Myocyte (in vitro differentiated cells): ENCODE results near the gene MGAT3. TPM values are rescaled to one million over a fixed set of nuclear protein-coding genes. Genes with fewer than 3 reads are reported as not detected.
"Not testable (repeated sequence)": the region's sequence is repeated elsewhere in the genome, so short reads cannot be mapped to it uniquely, and the experiment has no call there.

Experiments
- DNase-seq: peaks from one replicate; pipeline ENCODE4 v3.0.0-alpha.2; 2012; ENCODE audit warnings: low read depth
- polyA plus RNA-seq: library from polyadenylated mRNA; unstranded; fragments of >200 nt; gene quantifications from one replicate; pipeline ENCODE4 v1.2.1, GENCODE V29; 2012; ENCODE audit warnings: missing spikeins
- total RNA-seq: library from RNA; depleted of rRNA; stranded (reverse); fragments of >200 nt; gene quantifications from 2 replicates; pipeline ENCODE4 v1.2.3, GENCODE V29; 2014

The MGAT3 gene, protein sequence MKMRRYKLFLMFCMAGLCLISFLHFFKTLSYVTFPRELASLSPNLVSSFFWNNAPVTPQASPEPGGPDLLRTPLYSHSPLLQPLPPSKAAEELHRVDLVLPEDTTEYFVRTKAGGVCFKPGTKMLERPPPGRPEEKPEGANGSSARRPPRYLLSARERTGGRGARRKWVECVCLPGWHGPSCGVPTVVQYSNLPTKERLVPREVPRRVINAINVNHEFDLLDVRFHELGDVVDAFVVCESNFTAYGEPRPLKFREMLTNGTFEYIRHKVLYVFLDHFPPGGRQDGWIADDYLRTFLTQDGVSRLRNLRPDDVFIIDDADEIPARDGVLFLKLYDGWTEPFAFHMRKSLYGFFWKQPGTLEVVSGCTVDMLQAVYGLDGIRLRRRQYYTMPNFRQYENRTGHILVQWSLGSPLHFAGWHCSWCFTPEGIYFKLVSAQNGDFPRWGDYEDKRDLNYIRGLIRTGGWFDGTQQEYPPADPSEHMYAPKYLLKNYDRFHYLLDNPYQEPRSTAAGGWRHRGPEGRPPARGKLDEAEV
- not detected in 2 replicates for total RNA-seq
- polyA plus RNA-seq: 0.10 TPM

DNA sequence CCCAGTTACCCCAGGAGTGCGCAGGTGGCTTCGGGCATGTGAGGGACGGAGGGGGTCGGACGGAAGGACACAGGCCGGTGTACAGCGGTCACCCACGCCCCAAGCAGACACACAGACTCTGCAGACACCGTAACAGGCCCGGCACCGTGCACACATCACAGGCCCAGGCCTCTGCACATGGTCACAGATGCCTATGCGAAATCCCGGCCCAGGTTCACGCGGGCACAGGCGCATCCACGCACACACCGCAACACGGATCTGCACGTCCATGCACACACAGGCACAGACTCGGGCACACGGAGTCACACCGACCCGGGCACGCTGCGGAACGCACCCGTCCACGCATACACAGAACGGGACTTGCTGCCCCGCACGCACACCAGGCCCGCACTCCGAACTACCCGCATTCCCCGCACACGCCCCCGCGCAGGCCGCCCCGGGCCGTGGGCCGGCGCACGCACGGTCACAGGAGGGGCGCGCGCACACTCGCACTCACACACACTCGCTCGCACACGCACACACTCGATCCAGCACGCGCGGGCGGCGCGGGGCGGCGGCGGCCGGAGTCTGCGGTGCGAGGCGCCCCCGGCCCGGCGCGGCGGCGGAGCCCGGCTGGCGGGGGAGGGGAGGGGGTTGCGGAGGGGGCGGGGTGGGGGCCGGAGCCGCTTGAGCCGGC, at the start of gene MGAT3:
Gene MGAT3 (plus strand): TSS at position 491 of the 676 bp plus-strand sequence. CDS start 30,336 bp downstream, outside the sequence.
- no peak for DNase-seq

DNA sequence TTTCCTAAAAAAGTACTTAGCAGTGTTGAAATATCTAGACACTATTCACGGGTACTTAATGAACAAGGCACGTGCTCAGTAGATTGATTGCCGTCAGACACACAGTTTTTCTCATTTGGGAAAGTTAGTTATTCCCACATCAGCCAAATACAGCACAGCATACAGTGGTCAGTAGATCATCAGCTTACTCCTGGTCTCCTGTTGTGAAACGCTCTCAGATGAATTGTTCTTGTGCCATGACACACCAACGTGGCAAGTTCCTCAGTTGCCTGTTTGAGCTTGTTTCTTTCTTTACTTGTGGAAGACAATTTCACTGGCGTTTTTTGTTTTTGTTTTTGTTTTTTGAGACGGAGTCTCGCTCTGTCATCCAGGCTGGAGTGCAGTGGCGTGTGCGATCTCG, 48.6 kb upstream of the MGAT3 start:
- no peak for DNase-seq

DNA sequence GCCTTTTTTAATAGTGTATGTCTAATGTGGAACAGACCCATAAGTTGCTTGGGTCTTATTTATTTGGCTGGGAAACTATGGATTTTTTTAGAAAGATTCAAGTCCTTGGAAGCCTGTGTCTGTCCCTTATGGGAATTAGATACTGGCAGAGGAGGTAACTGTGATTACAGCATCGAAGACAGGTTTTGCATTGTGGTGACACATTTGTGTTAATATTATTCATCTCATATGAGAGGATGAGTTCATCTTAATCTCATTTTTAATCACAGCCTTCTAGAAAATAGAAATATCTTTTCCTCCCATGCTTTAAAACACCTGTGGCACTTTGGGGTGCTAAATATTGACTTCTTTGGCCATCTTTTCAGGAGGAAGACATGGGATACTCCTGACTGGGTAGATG, 48.0 kb upstream of the MGAT3 start:
- no peak for DNase-seq

DNA sequence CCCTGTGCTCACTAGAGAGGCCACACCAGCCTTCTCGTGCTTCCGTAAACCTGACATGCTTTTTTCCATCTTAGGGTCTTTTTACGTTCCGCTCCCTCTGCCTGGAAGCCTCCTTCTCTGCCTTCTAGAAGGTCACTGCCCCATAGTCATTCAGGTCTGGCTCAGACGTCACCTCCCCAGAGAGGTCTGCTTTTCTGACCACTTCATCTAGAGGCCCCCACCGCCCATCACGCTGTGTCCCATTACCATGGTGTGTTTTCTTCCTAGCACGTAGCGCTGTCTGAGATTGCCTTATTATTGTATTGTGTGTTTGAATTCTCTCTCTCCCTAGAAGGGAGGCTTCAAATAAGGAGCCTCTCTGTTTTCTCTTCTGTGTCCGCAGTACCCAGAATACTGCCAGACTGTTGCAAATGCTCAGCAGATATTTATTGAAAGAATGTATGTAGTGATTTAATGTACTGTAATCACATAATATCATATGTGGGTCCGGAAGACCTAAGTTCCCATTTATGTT, 47.2 kb upstream of the MGAT3 start:
- DNase-seq: no peak

DNA sequence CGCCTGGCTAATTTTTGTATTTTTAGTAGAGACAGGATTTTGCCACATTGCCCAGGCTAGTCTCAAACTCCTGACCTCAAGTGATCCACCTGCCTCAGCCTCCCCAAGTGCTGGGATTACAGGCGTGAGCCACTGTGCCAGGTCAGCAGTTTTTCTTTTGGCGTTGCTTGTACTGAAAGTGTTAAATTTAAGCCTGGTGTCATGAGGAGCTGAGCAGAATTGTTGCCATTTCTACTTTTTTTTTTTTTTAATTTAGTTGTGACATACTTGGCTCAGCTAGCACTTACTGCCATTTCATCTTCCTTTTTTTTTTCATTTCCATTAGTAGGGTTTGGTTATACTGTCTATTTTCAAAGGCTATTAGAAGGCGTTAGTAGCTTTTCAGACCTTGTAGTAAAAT, 46.5 kb upstream of the MGAT3 start:
- DNase-seq: no peak

DNA sequence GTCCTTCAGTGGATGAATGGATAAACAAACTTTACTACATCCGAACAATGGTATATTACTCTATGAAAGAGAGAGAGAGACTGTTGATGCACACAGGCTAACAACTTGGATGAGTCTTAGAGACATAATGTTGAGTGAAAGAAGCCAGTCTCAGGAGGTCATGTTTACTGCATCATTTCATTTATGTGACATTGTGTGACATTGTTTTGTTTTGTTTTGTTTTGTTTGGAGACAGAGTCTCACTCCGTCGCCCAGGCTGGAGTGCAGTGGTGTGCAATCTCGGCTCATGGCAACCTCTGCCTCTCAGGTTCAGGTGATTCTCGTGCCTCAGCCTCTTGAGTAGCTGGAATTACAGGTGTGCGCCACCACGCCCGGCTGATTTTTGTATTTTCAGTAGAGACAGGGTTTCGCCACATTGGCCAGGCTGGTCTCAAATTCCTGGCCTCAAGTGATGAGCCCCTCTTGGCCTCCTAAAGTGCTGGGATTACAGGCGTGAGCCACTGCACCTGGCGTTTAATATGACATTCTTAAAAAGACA, 44.9 kb upstream of the MGAT3 start:
- not testable (repeated sequence) for DNase-seq

DNA sequence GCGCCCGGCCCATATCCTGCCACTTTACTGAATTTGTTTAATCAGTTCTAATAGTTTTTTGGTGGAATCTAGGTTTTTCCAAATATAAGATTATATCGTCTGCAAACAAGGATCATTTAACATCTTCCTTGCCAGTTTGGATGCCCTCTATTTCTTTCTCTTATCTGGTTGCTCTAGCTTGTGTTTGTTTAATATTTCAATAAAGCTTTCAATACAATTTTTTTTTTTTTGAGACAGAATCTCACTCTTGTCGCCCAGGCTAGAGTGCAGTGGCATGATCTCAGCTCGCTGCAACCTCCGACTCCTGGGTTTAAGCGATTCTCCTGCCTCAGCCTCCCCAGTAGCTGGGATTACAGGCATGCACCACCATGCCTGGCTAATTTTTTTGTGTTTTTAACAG, 43.6 kb upstream of the MGAT3 start:
- DNase-seq: not testable (repeated sequence)

DNA sequence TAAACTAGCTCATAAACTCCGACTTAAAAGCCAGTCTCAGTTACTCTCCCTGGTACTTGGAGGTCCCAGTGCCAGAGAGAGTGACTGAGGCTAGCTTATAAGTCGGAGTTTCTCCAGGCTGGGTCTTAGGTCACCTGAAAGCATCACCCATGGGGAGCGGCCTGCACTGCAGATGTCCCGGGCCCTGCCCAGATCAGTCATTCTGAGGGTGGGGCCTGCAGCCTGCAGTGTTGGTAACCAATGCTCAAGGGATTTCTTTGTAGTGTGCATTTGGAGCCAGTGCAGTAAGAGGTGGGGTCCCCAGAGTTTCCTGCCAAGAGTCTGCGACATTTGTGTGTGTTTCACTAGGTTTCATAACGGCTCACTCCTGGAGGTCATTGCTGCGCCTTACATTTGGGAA, 42.4 kb upstream of the MGAT3 start:
- DNase-seq: no peak

DNA sequence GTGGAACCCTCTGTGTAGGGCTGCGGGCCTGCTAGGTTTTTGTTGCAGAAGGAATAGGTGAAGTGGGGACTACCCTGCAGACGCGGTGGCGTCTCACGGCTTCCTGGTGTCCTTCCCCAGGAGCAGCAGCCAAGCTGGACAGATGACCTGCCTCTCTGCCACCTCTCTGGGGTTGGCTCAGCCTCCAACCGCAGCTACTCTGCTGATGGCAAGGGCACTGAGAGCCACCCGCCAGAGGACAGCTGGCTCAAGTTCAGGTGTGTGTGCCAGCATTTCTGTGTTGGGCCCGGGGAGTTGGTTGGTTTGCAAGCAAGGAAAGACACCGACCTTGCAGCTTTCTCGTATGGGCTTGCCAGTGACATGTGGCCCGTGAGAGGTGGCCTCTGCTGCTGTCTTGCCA, 41.9 kb upstream of the MGAT3 start:
- DNase-seq: no peak

DNA sequence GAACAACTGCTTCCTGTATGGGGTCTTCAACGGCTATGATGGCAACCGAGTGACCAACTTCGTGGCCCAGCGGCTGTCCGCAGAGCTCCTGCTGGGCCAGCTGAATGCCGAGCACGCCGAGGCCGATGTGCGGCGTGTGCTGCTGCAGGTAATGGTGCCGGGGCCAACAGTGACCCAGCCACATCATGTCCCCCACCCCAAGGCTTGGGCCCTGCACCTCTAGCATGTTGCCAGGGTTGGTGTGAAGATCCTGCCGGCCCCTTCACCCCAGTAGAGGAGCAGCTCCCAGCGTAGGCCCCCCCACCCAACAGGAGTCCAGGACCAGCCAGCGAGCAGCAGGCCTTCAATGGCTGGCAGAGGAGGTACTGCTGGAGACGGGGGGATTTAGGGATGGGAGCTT, 41.3 kb upstream of the MGAT3 start:
- DNase-seq: no peak

DNA sequence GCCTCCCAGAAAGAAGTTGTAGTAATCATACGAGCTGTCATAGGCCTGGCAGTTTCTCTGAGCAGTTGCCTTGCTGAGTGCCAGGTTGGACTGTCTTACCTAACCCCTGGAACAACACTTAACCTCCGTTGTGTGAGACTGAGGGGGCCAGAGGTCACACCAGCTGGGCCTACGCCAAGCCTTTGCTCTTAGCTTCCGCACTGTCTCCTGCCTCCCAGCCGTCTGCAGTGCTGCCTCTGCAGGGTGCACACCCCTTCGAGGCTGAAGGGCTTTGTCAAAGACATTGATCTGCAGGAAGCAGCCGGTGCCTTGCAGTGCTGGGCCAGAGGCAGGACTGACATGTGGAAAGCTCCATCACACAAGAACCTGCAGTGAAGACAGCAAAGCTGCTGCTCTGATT, 40.5 kb upstream of the MGAT3 start:
- DNase-seq: no peak

DNA sequence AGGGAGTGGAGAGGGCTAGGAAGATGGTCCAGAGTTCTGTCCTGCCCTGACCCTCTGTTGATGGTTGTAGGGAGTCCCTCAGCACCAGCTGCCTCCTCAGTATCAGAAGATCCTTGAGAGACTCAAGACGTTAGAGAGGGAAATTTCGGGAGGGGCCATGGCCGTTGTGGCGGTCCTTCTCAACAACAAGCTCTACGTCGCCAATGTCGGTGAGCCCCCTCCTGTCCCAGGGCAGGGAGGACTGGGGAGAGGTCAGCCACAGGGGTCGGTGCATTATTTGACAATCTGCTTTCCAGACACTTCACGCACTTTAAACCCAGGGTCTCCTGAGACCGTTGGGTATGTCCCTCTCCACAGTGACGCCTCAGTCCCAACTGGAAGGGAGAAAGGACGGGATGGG, 39.2 kb upstream of the MGAT3 start:
- no peak for DNase-seq

DNA sequence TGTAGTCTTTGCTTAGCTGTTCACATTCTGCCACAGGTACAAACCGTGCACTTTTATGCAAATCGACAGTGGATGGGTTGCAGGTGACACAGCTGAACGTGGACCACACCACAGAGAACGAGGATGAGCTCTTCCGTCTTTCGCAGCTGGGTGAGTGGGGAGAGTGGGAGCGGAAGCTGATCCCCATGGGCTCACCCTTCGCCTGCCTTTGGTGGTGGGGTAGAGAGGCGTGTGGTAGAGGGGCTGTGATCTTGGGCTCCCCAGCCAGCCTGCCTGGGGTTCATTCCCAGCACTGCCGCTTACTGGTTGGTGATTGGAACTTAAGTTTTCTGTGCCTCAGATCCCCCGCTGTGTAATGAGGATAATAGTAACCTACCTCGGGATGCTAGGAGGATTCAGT, 38.1 kb upstream of the MGAT3 start:
- no peak for DNase-seq

DNA sequence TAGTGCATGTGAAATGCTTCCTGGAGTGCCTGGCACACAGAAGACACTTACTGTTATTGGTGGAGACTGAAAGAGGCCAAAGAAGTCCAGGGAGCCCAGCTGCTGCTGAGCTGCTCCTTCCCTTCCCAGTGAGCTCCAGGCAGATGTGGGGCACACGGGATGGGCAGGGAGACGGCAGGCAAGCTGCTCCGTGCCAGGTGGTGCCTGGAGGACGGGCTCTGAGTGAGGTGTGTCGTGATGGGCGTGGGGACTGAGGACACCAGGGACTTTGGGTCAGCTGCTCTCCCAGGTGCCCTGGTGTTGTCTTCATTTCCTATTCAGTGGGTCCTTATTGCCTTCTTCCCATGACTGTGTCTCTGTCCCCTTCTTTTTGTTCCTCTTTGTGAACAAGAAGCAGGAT, 37.7 kb upstream of the MGAT3 start:
- DNase-seq: no peak

DNA sequence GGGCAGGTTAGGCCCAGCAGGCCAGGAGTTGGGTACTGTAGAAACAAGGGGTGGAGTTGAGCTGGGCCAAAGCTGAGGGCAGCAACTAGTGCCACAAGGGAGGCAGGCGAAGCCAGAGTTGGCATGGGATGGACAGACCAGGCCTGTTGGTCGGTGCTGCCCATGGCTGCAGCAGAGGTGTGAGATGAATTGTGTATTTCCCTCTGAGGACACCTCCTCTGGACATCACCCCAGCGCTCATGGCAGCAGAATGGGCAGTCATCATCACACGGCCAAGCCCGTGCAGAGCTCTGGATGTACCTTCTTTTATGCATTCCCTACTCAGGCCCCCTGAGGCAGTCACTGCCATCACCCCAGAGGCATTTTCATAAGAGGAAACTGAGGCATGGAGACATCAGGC, 36.9 kb upstream of the MGAT3 start:
- no peak for DNase-seq

DNA sequence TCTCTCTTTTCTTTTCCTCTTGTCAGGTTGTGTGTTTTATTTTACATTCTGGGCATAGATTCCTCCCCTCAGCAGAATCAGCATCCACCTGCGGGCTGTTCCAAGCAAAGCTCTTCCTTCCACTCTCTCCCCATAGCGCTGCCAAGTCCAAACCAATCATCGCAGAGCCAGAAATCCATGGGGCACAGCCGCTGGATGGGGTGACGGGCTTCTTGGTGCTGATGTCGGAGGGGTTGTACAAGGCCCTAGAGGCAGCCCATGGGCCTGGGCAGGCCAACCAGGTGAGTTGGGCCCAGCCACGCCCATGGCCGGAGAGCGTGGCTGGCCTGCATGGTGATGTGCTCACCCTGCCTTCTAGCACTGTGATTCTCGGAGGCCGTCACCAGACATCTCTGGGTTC, 35.1 kb upstream of the MGAT3 start:
- DNase-seq: no peak

DNA sequence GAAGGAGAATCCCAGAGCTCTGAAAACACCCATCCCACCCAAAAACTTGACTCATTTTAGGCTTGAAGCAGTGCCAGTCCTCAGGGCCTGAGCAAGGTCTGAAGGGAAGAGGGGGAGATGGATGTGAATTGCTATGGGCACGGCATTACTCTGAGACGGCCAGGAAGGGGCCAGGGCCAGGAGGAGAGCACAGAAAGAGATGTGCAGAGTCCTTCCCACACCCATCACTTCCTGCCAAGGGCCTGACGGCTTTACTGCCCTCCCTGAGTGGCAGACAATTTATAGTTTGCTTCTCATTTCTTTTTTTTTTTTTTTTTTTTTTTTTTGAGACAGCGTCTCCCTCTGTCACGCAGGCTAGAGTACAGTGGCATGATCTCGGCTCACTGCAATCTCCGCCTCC, 34.7 kb upstream of the MGAT3 start:
- no peak for DNase-seq

DNA sequence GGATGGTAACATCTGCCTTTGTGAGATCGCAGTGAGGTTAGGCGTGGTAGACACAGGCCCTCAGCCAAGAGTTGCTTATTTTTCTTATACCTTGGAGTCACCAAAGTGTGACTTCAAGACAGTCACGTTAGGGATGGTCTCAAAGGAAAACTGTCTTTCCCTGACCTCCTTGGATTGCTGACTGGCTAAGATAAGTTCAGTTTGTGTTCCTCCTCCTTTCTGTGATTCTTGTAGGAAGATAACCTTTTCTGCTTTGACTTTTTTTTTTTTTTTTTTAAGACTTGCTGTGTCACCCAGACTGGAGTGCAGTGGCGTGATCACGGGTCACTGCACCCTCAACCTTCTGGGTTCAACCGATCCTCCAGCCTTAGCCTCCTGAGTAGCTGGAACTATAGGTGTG, 34.1 kb upstream of the MGAT3 start:
- no peak for DNase-seq

DNA sequence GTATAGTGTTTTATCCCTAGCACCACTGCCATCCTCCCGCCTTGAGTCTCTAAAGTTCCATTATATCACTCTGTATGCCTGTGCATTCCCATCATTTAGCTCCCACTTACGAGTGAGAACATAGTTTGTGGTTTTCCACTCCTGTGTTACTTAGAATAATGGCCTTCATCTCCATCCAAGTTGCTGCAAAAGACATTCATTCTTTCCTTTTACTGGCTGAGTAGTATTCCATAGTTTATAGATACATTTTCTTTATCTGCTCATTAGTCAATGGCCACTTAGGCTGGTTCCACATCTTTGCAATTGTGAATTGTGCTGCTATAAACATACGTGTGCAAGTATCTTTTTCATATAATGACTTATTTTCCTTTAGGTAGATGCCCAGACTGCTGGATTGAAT, 32.8 kb upstream of the MGAT3 start:
- no peak for DNase-seq

DNA sequence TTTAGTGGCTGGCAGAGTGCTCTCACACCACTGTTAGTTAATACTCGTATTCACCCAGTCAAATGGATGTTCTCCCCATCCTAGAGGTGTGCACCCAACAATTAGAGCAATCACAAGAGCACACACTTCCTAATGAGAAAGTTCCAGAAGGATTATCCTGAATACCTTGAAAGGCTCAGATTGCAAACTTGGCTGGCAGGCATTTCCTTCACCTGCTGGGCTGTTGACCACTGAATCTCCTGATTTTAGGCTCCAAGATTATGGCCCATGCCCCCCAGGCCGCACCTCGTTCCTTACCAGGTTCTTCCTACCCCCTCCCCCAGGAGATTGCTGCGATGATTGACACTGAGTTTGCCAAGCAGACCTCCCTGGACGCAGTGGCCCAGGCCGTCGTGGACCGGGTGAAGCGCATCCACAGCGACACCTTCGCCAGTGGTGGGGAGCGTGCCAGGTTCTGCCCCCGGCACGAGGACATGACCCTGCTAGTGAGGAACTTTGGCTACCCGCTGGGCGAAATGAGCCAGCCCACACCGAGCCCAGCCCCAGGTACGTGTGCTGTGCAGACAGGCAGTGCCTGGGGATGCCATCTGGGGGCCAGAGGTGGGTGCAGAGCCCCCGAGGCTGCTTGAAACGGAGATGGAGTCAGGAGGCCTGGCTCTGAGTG, 30.3 kb upstream of the MGAT3 start:
- no peak for DNase-seq

DNA sequence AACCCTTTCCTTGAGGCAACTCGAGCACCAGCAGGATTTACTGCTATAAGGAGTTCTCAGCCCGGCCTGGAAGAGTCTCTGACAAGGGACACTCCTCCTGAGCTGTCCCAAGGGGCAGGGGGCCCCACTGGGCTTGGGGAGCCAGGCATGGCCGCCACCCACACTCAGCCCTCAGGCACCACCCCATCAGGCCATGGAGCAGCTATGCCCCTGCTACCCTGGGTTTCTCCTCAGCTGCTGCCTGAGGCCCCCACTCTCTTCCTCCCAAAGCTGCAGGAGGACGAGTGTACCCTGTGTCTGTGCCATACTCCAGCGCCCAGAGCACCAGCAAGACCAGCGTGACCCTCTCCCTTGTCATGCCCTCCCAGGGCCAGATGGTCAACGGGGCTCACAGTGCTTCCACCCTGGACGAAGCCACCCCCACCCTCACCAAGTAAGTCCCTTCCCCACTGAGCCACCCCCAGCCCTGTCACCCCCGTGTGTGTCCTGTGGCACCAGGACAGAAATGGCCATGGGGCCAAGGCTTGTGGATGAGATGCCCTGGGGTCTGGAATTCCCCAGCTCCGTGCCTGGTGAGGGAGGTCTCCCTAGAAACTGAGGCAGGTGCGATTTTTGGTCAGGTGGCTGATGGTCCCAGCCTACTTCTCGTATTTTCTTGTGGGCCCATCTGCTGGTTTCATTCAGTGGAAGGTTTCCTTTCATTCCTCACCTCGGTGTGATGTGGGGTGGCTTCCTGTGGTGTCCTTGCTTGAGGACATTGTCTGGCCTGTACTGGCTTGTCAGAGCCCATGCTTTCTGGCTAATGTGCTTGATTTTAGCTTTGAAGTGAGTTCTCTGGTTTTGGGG, 28.8 kb upstream of the MGAT3 start:
- no peak for DNase-seq
